GM19043 (cell line): ENCODE data around the gene AFF3.
"Not testable (repeated sequence)": the region's sequence is repeated elsewhere in the genome, so short reads cannot be mapped to it uniquely, and the experiment has no call there.

Experiments
- ATAC-seq: cut with Tn5 transposase; IDR thresholded peaks from one replicate; pipeline ENCODE4 v1.9.1; 2021; ENCODE audit warnings: low read depth; ENCODE audit not compliant: unreplicated experiment

The AFF3 gene

GRCh38 chr2:99691926-99692325 is 450.5 kb downstream of the AFF3 start:
- no peak for ATAC-seq

GRCh38 chr2:99689145-99689742 is 453.1 kb downstream of the AFF3 start:
- ATAC-seq: no peak

- ATAC-seq: no peak
Observed at GRCh38 chr2:99688699-99689098, 453.7 kb downstream of the AFF3 start.

- no peak for ATAC-seq
Observed at GRCh38 chr2:99682275-99683060, 459.9 kb downstream of the AFF3 start.

- ATAC-seq: no peak
Observed at GRCh38 chr2:99680946-99681345, 461.4 kb downstream of the AFF3 start.

GRCh38 chr2:99679518-99679917 is 462.9 kb downstream of the AFF3 start:
- no peak for ATAC-seq

GRCh38 chr2:99678625-99679024 is 463.8 kb downstream of the AFF3 start:
- no peak for ATAC-seq

GRCh38 chr2:99677814-99678213 is 464.6 kb downstream of the AFF3 start:
- ATAC-seq: no peak

GRCh38 chr2:99675130-99675661 is 467.2 kb downstream of the AFF3 start:
- ATAC-seq: no peak

- ATAC-seq: no peak
Observed at GRCh38 chr2:99674090-99674489, 468.3 kb downstream of the AFF3 start.

- ATAC-seq: no peak
Observed at GRCh38 chr2:99672766-99673350, 469.5 kb downstream of the AFF3 start.

GRCh38 chr2:99670768-99671734 is 471.3 kb downstream of the AFF3 start:
- ATAC-seq: no peak

- ATAC-seq: no peak
Observed at GRCh38 chr2:99666256-99666655, 476.1 kb downstream of the AFF3 start.

GRCh38 chr2:99663641-99664040 is 478.7 kb downstream of the AFF3 start:
- ATAC-seq: no peak

GRCh38 chr2:99662761-99663341 is 479.5 kb downstream of the AFF3 start:
- no peak for ATAC-seq

- ATAC-seq: not testable (repeated sequence)
Observed at GRCh38 chr2:99661761-99662160, 480.6 kb downstream of the AFF3 start.

GRCh38 chr2:99660616-99661406 is 481.6 kb downstream of the AFF3 start:
- ATAC-seq: no peak

GRCh38 chr2:99659874-99660273 is 482.5 kb downstream of the AFF3 start:
- ATAC-seq: no peak

GRCh38 chr2:99657691-99658258 is 484.6 kb downstream of the AFF3 start:
- ATAC-seq: no peak
